Measurements from ENCODE around the gene TMEM176A. TPM values are rescaled to one million over a fixed set of nuclear protein-coding genes. Genes with fewer than 3 reads are reported as not detected.

TMEM176A gene
- total RNA-seq, 1 donor from 2014 or later, result 9.6 TPM

DNA sequence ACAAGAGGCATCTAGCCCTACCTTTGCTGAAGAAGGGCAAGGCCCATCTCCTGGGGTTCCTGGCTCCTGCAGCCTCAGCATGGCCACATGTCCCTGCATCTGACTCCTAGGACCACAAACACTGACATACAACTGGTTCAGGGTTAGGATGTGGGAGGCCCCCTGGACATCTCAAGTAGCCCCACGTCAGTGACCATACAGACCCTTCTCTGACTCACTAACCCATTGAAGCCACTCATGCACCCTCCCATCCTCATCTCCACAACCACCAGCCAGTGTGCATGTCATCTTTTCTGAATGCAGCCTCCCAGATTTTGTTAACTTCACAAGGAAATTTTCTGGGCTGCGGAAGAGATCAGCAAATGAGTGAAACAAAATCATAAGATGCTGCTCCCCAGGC, 18.6 kb upstream of the TMEM176A start:
- H3K9me3 Mint-ChIP-seq (ENCODE audit: low read depth), result no peaks in the 10 kb centered on the region
- H3K27ac Mint-ChIP-seq, result no peak overlapping the region
- peaks cover 20% of the 10 kb centered on the region for H3K27me3 Mint-ChIP-seq
- TF ChIP-seq, protein P1, sequence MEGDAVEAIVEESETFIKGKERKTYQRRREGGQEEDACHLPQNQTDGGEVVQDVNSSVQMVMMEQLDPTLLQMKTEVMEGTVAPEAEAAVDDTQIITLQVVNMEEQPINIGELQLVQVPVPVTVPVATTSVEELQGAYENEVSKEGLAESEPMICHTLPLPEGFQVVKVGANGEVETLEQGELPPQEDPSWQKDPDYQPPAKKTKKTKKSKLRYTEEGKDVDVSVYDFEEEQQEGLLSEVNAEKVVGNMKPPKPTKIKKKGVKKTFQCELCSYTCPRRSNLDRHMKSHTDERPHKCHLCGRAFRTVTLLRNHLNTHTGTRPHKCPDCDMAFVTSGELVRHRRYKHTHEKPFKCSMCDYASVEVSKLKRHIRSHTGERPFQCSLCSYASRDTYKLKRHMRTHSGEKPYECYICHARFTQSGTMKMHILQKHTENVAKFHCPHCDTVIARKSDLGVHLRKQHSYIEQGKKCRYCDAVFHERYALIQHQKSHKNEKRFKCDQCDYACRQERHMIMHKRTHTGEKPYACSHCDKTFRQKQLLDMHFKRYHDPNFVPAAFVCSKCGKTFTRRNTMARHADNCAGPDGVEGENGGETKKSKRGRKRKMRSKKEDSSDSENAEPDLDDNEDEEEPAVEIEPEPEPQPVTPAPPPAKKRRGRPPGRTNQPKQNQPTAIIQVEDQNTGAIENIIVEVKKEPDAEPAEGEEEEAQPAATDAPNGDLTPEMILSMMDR (IDR thresholded peaks at IDR 0.05; ENCODE audit: unreplicated experiment), result no peak
- no peaks in the 10 kb centered on the region for H3K36me3 Mint-ChIP-seq (ENCODE audit: insufficient read depth)
- peaks cover 11% of the 10 kb centered on the region for H3K4me1 Mint-ChIP-seq (ENCODE audit: low read depth)
- H3K4me3 Mint-ChIP-seq (ENCODE audit: low read depth), result no peak overlapping the region
- no peak for DNase-seq (ENCODE audit: low spot score, unreplicated experiment)

DNA sequence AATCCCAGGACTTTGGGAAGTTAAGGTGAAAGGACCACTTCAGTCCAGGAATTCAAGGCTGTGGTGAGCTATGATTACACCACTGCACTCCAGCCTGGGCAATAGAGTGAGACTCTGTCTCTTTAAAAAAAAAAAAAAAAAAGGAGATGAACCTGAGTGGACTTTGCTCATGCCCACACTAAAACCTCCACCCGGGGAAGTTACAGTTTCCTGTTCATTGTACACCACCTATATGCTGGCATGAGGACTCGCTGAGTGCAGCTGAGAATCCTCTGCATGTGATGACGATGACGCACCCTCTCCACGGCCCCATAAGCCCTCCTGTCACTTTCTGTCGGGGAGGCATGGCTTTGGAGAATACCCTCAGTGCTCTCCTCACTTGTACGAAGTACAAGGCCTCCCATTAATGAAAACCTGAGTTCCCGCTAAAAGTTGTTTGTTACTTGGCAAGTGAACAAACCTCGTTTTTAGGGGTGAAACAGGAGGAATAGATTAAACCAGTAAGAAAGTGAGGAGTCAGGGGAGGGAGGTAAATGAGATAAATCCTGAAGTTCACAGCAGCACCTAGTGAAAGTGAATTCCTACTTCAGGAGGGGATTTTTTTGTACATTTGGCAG, 16.3 kb upstream of the TMEM176A start:
- peaks cover 13% of the 10 kb centered on the region for H3K4me1 Mint-ChIP-seq (ENCODE audit: low read depth)
- H3K4me3 Mint-ChIP-seq (ENCODE audit: low read depth), result no peak overlapping the region
- no peak overlapping the region for H3K27ac Mint-ChIP-seq
- DNase-seq (ENCODE audit: low spot score, unreplicated experiment), result no peak
- H3K27me3 Mint-ChIP-seq, result peaks cover 13% of the 10 kb centered on the region
- no peaks in the 10 kb centered on the region for H3K9me3 Mint-ChIP-seq (ENCODE audit: low read depth)
- no peaks in the 10 kb centered on the region for H3K36me3 Mint-ChIP-seq (ENCODE audit: insufficient read depth)
- TF ChIP-seq, protein P1 (IDR thresholded peaks at IDR 0.05; ENCODE audit: unreplicated experiment), result no peak

DNA sequence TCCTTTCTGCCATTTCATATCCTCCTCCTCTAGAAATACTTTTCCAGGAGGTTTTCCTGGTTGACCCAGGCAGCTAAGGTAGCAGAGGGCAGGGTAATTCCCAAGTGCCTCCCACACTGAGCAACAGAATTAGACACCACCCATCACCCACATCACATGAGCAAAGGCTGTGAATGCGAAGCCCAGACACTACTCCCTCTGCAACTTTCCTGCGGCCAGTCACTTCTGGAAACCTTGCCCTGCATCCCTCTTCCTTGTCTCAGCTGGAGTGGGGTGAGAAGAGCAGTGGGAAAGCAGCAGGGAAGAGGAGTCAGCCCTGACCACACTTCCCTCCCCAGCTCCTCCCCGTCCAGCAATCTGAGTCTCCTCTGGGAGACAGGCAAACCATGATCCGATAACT, 15.6 kb upstream of the TMEM176A start:
- peaks cover 13% of the 10 kb centered on the region for H3K27me3 Mint-ChIP-seq
- no peak overlapping the region for H3K27ac Mint-ChIP-seq
- no peak overlapping the region for H3K4me3 Mint-ChIP-seq (ENCODE audit: low read depth)
- no peaks in the 10 kb centered on the region for H3K9me3 Mint-ChIP-seq (ENCODE audit: low read depth)
- TF ChIP-seq, protein P1 (IDR thresholded peaks at IDR 0.05; ENCODE audit: unreplicated experiment), result no peak
- no peaks in the 10 kb centered on the region for H3K36me3 Mint-ChIP-seq (ENCODE audit: insufficient read depth)
- DNase-seq (ENCODE audit: low spot score, unreplicated experiment), result no peak
- peaks cover 13% of the 10 kb centered on the region for H3K4me1 Mint-ChIP-seq (ENCODE audit: low read depth)

DNA sequence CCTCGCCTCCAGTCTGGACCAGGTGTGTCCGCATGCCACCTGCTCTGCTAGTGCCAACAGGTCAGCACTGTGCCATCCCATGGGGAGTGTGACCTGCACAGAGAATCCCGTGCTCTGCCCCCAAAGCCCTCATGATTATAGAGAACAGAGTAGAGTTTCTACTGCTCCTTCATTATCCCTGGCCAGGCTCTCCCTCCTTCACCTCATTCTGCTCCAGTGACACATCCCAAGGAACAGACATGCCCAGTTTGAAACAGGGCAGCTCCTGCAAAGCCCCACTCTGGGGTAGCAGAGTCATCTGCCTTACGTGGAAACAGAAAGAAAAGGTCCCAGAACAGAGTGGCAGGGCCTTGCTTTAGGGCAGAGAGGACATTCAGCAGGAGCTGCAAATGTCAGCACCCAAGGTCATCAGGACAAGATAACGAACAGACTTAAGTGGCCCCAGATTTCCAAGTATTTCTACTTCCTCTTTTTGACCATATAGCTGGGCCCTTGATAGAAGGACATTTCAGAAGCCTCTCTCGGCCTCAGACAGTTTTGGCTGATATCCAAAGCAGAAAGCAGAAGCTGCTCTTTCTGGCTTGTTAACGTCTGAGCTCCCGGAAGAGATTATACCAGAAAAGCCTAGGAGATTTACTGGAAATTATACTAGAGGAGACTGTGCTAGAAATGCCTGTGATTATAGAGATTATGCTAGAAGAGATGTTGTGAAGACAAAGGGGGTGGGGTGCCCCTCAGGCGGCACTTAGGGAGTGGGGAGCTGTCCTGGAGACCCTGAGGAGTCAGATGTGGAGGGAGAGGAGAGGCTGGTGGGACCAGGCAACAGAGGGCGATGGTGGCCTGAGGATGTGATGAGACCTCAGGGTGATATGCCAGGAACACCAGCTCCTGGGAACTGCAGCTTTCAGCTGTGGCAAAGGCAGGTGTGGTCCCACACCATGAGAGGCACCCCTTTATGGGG, 13.0 kb upstream of the TMEM176A start:
- Mint-ChIP-seq H3K4me1 (ENCODE audit: low read depth) (peaks cover 6% of the 10 kb centered on the region), H3K9me3 (ENCODE audit: low read depth) (no peaks in the 10 kb centered on the region), H3K4me3 (ENCODE audit: low read depth) (no peak overlapping the region), H3K36me3 (ENCODE audit: insufficient read depth) (no peaks in the 10 kb centered on the region), H3K27me3 (peaks cover 12% of the 10 kb centered on the region), H3K27ac (no peak overlapping the region)
- TF ChIP-seq, protein P1 (IDR thresholded peaks at IDR 0.05; ENCODE audit: unreplicated experiment), result no peak
- DNase-seq (ENCODE audit: low spot score, unreplicated experiment), result no peak

DNA sequence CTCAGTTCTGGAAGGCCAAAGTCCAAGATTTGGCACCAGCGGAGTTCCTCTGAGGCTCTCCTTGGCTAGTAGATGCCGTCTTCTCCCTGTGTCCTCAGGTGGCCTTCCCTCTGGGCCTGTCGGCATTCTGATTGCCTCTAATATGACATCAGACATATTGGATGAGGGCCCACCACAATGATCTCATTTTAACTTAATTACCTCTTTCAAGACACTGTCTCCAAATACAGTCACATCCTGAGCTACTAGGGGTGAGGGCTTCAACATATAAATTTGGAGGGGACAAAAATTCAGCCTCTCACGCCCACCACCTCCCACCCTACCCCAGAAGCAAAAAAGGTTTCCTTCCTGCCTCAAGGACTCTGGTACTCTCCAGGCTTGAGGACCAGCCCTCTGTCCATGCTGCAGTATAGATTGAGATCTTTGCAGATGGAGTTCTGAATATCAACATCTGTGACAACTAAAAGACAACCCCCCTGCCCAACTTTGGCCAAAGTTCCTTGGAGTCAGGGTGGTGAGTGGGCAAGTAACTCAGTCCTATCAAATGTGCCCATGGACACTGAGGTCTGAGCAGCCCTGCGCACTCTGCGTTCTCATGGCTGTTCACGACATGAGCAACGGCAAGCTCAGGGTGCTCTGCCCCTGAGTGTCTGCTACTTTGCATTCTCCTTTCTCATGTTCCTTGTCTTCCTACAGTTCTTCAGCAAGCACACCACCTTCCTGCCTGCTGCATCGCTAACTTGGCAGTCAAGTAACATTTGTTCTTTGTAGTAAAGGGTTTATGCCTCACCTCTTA, 11.9 kb upstream of the TMEM176A start:
- H3K27me3 Mint-ChIP-seq, result peaks cover 9% of the 10 kb centered on the region
- H3K4me1 Mint-ChIP-seq (ENCODE audit: low read depth), result peaks cover 6% of the 10 kb centered on the region
- H3K27ac Mint-ChIP-seq, result no peak overlapping the region
- H3K4me3 Mint-ChIP-seq (ENCODE audit: low read depth), result no peak overlapping the region
- H3K36me3 Mint-ChIP-seq (ENCODE audit: insufficient read depth), result no peaks in the 10 kb centered on the region
- H3K9me3 Mint-ChIP-seq (ENCODE audit: low read depth), result no peaks in the 10 kb centered on the region
- DNase-seq (ENCODE audit: low spot score, unreplicated experiment), result no peak
- TF ChIP-seq, protein P1 (IDR thresholded peaks at IDR 0.05; ENCODE audit: unreplicated experiment), result no peak
